GM12874 (cell line): Measurements from ENCODE around the gene RNF220.

ENCODE experiments used
- CTCF ChIP-seq: IDR thresholded peaks from 2 replicates; pipeline ENCODE4 v1.5.1; 2011; ENCODE audit warnings: low read depth, mild to moderate bottlenecking, control low read depth, low read length, moderate library complexity; ENCODE audit not compliant: insufficient read depth

The RNF220 gene

GRCh38 chr1:44590475-44590874 is 185.4 kb downstream of the RNF220 start:
- no peak for TF ChIP-seq CTCF

- TF ChIP-seq CTCF, result no peak
These were observed 186.3 kb downstream of the RNF220 start for GRCh38 chr1:44591381-44591780.

- no peak for TF ChIP-seq CTCF
These were observed 187.4 kb downstream of the RNF220 start for GRCh38 chr1:44592208-44593145.

GRCh38 chr1:44594353-44594752 is 189.3 kb downstream of the RNF220 start:
- TF ChIP-seq CTCF, result no peak

- TF ChIP-seq CTCF, result peak; percentile 98
These were observed 190.0 kb downstream of the RNF220 start for GRCh38 chr1:44594871-44595735.

GRCh38 chr1:44596511-44596910 is 191.5 kb downstream of the RNF220 start:
- TF ChIP-seq CTCF, result no peak

GRCh38 chr1:44598167-44598566 is 193.1 kb downstream of the RNF220 start:
- no peak for TF ChIP-seq CTCF
